ENCODE measurements around the gene ATOSA.
A peak's percentile ranks its signal among the peaks of the same experiment; 100 is the strongest.

ATOSA gene

DNA sequence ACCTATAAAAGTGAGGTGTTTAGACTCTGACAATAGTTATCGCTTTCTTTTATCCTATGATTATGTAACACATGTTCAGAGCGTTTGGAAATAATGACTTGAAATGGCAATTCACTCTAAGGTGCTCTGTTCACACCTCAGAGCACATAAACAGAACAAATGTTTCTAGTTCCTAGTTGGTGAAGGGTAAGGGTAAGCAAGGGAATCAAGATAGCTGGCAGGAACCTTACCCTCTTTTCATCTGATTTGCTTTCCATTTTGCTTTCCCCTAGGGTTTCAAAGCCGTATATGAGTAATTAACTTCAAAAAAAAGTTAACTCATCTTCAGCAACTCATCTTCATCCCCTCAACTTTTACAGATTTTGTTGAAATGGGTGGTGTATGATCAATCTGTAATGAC lies 2.3 kb upstream of the ATOSA start:
- no peak for DNase-seq

DNA sequence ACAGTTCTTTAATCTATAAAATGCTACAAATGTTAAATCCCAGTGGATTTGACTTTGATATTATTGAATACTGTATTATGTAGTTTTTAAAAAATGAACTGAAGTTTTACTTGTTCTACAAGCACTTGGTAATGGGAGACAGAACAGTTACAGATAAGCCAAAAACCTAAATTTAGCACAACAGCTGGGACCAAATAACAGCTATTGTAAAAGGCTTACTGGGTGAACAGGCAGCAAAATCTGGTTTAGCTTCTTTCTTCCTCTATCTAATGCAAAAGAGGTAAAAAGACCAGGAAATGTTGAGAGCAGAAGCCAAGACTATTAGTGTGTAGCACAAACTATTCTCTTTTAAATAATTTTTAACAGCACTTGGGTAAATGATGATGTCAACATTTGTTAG lies 1.6 kb upstream of the ATOSA start:
- DNase-seq, result no peak

DNA sequence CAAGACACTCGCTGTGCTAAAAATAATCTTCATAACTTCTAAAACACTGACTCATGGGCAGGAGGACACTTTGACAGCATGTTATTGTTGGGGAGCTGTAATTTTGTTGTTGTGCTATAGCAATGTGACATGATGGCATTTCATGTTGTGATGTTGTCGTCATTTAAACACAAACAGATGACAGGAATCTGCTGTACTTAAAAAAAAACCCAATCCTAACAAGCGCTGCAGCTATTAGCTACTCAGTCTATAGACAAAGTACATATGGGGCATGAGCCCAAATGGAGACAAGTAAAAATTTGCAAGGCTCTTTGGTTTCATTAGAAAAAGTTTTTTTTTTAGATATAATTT lies 828 bp upstream of the ATOSA start:
- no peak for DNase-seq

DNA sequence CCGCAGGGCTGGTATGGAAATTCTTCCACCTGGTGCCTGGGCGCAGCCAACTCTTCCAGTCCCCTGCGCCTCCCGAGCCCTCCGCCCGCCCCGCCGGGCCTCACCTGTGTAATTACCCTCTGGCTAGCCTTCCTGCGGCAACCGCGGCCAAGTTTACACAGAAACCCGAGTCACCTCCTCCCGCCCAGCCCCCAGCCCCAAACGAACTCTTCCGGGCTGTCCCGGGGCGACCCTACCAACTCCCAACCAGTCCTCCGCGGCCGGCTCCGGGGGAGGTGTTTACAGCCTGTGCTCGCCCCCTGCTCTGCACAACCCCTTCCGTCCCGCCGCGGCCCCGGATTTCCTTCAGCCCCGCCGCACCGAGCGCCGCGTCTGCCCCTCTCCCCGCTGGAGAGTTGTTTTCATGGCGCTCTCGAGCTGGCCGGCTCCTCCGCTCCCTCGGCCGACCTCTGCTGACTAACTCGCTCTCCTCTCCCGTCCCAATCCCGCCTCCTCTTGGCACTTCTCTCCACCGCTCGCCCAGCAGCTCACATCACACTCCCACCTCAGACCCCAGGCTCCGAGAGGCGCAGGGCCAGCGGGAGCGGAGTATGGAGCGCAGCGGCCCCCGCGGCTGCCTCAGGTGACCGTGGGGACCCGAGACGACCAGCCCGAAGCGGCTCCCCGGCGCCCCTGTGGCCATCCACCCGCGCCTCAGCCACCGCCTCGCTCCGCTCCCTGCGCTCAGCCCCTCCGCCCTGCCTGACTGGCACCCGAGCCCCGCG lies 538 bp downstream of the ATOSA start:
- peak; percentile 65 to 70 for DNase-seq

DNA sequence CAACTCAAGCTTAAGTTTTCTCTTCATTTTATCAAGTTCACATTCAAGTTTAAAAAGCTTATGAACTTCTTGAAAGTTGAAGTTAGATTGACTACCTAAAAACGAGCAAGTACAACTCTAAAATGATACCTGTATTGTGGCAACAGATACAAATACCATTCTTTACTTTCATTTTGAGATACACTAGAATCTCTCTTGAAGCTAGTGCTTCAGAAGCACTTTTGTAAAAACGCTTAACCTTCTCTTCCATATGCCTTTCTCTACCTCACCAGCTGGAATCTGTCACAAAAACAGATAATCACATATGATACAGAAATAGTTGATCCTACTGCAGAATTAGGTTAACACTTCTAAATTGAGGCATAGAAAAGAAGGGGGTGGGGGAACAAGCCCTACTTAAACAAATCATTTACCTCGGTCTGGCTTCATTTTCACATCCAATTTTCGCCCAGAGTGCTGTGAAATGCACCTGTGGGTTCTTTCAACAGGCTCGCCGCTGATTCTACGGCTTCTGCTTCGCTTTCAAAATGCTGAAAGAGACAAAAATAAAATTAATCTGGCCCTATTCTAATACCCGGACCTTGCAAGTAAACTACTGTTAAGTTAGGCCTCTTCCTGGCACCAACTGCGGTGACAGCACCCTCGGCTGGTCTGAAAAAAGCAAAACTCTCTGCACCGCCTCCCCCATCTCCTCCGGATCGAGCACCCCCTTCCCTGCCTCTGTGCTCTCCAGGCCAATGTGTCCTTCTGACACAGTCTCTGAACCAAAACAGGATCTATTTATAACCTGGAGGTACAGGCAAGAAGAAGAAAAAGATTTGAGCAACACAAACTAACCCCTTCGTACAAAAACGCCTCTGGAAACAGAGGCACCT lies 1.4 kb downstream of the ATOSA start:
- DNase-seq, result peak; percentile 51 to 59

DNA sequence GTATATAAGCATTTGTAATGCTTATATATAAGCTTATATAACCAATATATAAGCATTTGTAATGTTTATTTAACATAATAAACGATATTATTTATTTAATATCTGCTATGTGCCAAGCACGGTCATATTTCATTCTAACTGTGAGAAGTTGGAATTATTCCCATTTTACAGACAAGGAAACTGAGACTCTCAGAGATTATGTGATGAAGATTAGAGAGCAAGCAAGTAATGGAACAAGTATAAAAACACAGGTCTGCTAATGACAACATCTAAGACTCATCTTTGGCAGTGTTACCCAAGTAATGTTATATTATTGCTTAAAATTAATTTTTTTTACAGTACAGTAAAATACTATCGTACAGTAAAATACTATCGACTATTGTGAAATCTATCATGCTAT lies 4.4 kb downstream of the ATOSA start:
- DNase-seq, result no peak

DNA sequence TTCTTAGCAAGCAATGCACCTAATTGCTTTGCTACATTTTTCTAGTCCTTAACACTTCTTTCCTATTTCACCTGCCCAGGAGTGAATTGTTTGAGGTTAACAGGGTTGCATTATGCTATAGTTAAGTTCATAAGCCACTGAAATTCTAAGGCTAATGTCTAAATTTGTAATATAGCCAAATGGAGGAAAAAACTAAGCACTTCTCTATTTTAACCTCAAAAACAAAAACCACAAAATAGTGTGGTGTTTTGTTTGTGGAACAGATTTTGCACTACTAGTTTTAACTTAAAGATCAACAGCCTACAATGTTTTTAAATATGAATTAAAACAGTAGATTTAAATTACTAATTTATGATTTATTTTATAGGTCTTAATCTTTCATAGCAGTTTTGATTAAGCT lies 5.5 kb downstream of the ATOSA start:
- no peak for DNase-seq

DNA sequence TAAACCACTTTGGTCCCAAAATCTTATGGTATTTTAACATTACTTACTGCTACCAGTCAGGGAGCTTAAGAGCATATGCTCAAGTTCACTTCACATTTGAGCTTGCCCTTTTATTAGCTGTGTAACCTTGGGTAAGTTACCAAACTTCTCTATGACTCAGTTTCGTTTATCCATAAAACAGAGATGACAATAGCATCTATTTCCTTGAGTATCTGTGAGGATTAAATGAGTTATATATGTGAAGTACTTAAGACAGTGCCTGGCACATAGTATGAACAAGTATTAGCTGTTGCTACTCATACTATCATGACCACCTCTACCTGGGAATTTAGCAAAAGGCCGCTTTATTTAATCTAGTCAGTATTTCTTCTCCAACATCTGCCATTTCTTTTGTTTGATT lies 5.9 kb downstream of the ATOSA start:
- DNase-seq, result no peak

DNA sequence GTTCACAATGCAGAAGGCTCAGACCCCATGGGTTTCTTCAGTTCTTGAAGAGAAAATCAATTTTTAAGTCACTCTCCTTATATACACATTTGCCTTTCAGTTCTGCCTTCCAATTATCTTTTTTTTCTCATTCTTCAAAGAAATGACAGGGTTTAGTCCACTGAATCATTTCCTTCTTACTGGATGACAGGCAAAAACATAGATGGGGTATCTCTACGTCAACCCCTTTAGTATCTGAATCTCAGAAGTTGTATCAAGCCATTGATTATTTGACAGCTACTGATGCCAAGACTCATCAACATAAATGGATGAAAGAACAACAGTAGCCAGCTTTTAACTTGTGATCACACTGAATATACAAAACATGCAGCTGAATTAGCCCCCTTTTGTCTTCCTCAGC lies 6.5 kb downstream of the ATOSA start:
- no peak for DNase-seq

DNA sequence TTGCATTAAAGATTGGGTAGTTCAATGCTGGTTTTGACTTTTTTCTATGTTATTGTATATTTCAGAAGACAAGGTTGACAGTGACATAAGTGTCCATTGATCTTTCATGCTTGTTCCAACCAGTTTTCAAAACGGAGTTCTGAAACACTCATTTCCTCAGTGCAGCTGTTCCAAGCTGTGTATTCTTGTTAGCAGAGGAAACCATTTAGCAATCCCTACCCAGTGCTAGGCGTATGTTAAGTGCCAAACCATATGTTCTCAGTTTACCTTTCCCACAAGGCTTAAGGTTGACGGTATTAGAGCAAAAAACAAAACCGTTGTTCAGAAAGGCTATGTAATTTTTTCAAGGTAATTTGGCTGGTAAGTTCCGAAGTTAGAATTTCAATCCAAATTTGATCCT lies 9.1 kb downstream of the ATOSA start:
- DNase-seq, result no peak

DNA sequence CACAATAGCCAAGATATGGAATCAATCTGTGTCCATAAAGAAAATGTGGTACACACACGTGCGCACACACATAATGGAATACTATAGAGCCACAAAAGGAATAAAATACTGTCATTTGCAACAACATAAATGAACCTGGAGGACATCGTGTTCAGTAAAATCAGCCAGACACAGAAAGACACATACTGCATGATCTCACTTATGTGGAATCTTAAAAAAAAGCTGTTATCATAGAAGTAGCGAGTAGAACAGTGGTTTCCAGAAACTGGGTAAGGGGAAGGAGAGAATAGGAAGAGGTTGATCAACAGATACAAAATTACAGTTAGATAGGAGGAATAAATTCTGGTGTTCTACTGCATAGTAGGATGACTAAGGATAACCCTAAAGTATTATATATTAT lies 11.1 kb downstream of the ATOSA start:
- no peak for DNase-seq

DNA sequence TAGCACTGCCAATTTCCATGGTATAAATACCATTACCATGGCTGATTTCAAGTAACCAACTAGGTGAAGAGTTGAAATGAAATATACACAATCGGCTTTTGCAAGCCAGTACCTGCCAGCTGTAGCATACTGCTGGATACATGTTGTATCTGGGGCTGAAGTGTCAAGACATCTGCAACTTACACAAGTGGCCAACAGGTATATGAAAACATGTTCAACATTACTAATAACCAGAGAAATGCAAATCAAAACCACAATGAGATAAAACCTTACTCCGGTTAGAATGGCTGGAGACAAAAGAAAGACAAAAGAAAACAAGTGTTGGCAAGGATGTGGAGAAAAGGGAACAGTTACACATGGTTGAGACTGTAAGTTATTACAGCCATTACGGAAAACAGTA lies 11.6 kb downstream of the ATOSA start:
- no peak for DNase-seq

DNA sequence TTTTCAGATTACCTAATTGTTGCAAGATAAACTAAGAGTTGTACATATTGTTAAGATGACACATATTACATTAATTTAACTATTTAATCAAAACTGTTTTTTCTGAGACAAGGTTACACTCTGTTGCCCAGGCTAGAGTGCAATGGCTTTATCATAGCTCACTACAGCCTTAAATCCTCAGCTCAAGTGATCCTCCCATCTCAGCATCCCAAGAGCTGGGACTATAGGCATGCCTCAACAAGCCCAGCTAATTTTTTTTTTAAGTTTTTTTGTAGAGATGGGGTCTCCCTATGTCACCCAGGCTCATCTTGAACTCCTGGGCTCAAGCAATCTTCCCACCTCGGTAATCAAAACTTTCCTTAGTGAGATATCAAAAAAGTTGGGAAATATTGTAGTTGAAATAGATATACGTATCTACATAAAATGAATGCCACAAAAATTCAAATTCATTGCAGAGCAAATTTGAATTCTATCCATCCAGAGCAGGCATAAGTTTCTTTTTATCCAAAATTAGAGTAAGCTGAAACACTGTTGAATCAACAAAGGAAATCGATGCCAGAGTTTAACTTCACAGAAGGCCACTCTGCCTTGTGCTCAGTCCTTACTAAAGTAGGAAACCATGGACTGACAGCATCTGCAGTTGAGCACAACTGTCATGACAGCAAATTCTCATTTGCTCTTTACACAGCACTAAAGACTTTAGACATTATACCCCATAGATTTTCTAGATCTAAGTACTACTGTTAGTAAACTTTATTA lies 15.5 kb downstream of the ATOSA start:
- DNase-seq, result no peak

DNA sequence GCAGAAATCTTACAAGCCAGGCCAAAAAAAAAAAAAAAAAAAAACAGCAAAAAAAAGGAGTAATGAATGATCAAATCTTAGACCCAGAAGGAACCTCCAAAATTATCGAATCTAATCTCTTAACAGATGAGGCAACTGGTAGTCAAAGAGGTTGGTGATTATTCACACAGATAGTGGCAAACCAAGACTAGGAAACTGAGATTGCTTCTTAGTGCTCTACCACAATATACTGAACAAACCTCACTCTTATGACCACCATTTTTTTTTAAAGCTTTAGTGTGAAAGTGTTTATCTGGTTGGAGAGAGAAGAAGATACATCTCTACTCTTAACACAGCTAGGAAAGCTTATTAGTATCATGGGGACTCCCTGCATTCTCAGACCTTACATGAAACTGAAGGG lies 17.3 kb downstream of the ATOSA start:
- no peak for DNase-seq

DNA sequence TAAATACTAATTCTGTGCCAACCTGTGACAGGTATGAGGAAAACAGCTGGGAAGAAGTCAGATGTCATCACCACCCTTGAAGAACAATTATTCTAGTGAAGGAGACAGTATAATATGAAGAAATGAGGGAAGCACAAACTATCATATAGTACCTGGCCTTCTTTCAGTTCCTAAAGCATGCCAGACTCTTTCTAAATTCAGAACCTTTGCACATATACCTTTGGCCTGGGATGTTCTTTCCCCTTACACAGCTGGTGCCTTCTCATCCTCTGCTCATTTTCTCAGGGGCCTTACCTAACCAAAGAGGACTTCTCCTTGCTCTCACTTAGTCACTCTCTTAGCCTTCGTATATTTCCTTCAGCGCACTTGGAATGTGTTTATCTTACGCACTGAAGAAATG lies 19.0 kb downstream of the ATOSA start:
- DNase-seq, result no peak

DNA sequence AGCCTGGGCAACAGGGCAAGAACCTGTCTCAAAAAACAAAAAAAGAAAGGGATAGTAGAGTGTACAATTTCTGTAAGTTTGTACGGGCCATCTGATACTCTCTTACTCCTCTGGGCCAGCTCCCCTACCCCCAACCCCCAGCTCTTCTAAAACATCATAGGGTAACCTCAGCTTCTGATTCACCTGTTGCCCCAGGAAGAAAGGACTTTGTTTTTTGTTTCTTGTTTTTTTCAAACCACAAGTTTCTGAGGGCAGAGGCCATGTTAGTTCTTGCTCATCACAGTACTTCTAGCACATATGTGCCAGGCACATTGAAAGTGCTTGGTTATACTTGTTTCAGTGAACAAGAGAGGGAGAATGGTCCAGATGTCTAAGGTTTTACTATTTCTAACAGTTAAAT lies 20.2 kb downstream of the ATOSA start:
- DNase-seq, result peak in 1 of 2 donors; percentile 32

DNA sequence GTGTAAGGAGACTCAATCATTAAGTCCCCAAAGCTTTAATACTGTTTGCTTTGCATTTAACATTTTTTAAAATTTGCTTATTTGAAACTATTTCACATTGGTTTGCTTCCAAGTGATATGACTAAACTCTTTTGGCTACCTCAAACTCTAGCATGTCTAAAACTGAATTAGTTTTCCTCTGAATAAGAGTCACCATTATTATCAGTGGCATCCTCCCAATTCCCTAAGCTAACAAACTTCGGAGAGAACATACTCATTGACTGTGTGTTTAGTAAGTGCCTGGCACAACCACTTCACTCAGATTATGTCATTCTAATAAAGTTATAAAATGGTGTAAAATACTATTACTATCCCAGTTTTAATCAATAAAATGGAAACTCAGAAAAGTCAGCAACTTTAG lies 21.9 kb downstream of the ATOSA start:
- DNase-seq, result no peak

DNA sequence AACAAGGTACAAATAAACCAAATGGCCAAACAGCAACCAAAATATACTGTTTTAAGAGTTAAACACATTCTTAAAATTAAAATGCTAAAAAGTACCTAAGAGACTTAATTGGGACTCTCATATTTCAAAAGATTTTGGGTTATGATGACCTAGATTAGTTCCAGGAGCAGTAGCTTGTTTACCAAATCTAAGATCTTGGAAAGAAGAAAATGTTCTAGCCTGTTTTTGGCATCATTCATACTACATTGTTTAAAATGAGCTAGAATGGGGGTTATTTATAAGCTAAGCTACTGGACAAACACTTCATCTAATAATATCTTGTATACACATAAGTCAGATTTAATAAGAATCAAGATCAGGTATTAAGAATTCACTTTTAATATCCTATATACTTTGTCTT lies 22.8 kb downstream of the ATOSA start:
- no peak for DNase-seq

DNA sequence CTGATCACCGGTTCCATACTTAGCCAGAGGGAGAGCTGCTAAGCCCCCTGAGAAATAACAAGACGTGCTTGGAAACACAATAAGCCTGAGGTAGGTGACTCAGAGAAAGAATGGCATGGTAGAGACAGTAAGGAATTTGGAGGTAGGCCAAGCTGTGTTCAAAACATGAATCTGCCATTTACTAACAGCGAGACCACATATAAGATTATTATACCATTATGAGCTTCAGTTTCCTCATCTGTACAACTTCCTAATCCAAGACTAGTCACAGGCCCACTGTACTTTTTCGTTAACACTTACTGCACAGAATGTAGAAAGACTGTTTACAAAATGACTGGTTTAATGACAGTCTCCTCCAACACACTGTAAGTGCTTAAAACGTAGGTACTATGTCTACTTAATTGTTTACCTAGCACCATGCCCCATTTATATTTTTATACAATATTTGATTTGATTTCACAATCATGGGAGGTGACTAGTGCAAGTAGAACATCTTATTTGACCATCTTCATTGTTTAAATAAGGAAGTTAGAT lies 25.7 kb downstream of the ATOSA start:
- no peak for DNase-seq

DNA sequence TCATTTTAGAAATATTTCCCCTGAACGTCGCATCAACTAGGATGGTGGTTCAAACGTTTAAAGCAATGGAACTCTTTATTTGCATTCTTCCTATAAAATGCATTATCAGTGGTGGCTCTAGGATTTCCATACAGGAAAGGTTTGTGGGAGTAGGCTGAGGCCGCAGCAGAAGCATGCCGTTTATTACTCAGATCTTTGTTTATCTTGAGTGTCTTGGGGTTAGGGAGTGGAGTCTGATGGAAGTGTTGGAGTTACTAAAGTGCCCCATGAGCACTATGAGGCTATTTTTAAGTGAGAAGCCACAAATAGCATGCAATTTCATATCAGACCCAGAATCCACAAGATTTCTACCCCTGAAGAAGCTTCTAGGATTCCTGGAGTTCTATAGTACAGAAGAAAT lies 26.2 kb downstream of the ATOSA start:
- no peak for DNase-seq

DNA sequence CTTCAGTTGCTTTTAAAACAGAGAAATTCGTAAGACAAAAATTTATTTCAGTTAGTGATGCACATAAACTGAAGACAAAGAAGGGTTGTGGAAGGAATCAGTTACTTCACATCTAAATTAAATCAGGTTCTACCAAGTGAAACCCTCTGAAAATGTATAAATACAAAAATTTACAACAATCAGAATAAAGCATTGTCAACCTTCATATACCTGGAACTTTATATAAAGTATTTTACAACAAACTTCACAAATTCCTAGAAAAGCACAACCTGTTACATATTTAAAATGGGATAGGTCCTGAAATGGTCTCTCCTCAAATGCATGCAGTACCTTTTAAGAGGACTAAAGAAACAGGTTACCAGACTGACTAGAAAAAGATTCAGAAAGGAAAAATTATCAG lies 26.9 kb downstream of the ATOSA start:
- DNase-seq, result no peak

DNA sequence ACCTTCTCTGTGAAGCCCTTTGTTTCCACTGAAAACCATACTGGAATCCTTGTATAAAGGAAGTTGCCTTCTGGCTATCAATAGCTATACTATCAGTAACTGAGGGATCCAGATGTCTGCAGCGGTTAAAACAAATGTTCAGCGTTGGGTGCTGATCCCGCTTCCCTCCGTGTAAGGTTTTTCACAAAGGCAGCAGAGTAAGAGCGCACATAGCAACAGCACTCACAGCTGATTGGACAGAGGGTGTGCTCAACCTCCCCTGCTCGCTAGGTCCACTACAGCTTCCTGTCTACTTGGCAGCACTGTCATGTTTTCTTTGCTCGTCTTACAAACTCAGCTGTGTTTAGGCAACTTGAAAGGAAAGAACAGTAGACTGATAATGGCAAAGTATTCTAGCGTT lies 27.3 kb downstream of the ATOSA start:
- DNase-seq, result peak; percentile 44 to 49

DNA sequence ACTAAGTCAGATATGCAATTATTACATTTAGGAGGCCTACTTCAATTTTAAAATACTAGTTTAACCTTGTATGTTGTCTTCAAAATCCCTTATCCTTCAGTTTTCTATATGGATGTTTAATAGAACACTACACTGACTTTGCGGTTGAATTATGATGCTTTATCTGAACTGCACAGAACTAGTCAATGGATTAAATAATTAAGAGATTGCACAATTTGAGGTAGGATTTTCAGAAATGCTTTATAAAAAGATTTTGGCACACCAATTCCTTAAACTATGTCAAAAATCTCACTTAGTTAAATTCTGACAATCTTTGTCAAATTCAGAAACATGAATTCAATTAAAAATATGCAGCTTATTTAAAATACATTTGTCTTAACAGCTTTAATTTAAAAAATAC lies 28.1 kb downstream of the ATOSA start:
- no peak for DNase-seq

DNA sequence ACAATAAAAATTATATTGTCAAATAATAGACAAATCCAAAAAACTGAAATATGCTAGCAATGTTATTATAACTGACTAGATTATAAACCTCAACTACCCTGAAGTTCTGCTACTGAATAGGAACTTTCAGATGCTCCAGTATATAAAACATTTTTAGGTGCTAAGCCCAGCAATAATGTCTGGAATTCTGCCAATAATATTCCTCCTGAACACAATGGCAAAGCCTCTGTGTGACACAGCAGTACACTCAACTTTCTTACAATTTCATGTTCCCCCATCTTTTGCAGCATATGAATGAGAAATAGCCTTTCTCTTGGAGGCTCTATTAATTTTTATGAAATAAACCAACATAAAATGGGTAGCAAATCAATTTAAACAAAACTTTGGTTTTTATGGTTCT lies 29.5 kb downstream of the ATOSA start:
- DNase-seq, result no peak
